HG03159 (cell line): ENCODE measurements around the gene OSBPL10.

Experiments used
- ATAC-seq: cut with Tn5 transposase; IDR thresholded peaks from one replicate; pipeline ENCODE4 v1.9.1; 2021; ENCODE audit warnings: mild to moderate bottlenecking, moderate library complexity; ENCODE audit not compliant: unreplicated experiment

OSBPL10 gene

GRCh38 chr3:31823184-31823583, 157.9 kb downstream of the OSBPL10 start:
- no peak for ATAC-seq

GRCh38 chr3:31821118-31821517, 159.9 kb downstream of the OSBPL10 start:
- no peak for ATAC-seq

- ATAC-seq = no peak
Observed at GRCh38 chr3:31819441-31819840, 161.6 kb downstream of the OSBPL10 start.

GRCh38 chr3:31817411-31817966, 163.6 kb downstream of the OSBPL10 start:
- ATAC-seq = no peak

- ATAC-seq = no peak
Observed at GRCh38 chr3:31815631-31816440, 165.2 kb downstream of the OSBPL10 start.

GRCh38 chr3:31815006-31815405, 166.1 kb downstream of the OSBPL10 start:
- ATAC-seq = no peak

- ATAC-seq = no peak
Observed at GRCh38 chr3:31813686-31814085, 167.4 kb downstream of the OSBPL10 start.

GRCh38 chr3:31813197-31813596, 167.9 kb downstream of the OSBPL10 start:
- ATAC-seq = no peak

- ATAC-seq = no peak
Observed at GRCh38 chr3:31810991-31811433, 170.1 kb downstream of the OSBPL10 start.

- ATAC-seq = no peak
Observed at GRCh38 chr3:31808143-31808720, 172.8 kb downstream of the OSBPL10 start.

- no peak for ATAC-seq
Observed at GRCh38 chr3:31804251-31805051, 176.6 kb downstream of the OSBPL10 start.

- no peak for ATAC-seq
Observed at GRCh38 chr3:31802981-31803740, 177.9 kb downstream of the OSBPL10 start.

GRCh38 chr3:31800436-31800835, 180.6 kb downstream of the OSBPL10 start:
- ATAC-seq = no peak

- ATAC-seq = no peak
Observed at GRCh38 chr3:31798840-31799239, 182.2 kb downstream of the OSBPL10 start.

- ATAC-seq = no peak
Observed at GRCh38 chr3:31793821-31794220, 187.2 kb downstream of the OSBPL10 start.

GRCh38 chr3:31791090-31791430, 190.0 kb downstream of the OSBPL10 start:
- ATAC-seq = no peak

- no peak for ATAC-seq
Observed at GRCh38 chr3:31790193-31791089, 190.6 kb downstream of the OSBPL10 start.

- ATAC-seq = no peak
Observed at GRCh38 chr3:31789429-31789828, 191.6 kb downstream of the OSBPL10 start.

GRCh38 chr3:31785734-31786133, 195.3 kb downstream of the OSBPL10 start:
- no peak for ATAC-seq

GRCh38 chr3:31785286-31785685, 195.8 kb downstream of the OSBPL10 start:
- ATAC-seq = no peak
